GM12878 (cell line): Measurements from ENCODE around the gene AFF1.

Source experiments
- CBX5 ChIP-seq: sonication (generic); IDR thresholded peaks from 2 replicates; pipeline ENCODE4 v1.6.1; 2016; ENCODE audit warnings: low read depth, moderate library complexity, mild to moderate bottlenecking, inconsistent platforms
- CEBPB ChIP-seq, 2 experiments: fragments of 150-350 bp in 1 of 2; IDR thresholded peaks; 2 replicates each; pipeline ENCODE4 v1.6.1; 2012 to 2014; ENCODE audit warnings: low read depth in 2 of 2, low read length in 2 of 2, borderline replicate concordance in 1 of 2, inconsistent platforms in 1 of 2
- CHD2 ChIP-seq: IDR thresholded peaks from 2 replicates; pipeline ENCODE4 v1.6.1; 2011; ENCODE audit warnings: low read depth, low read length, improper control_type of control experiment, borderline replicate concordance
- ESRRA ChIP-seq: IDR thresholded peaks from 2 replicates; pipeline ENCODE4 v1.6.1; 2012; ENCODE audit warnings: mild to moderate bottlenecking, low read length, improper control_type of control experiment
- EZH2 ChIP-seq: IDR thresholded peaks from 2 replicates; pipeline ENCODE4 v1.6.1; 2012; ENCODE audit warnings: low read depth, mild to moderate bottlenecking, control low read depth, inconsistent platforms, low read length, borderline replicate concordance; ENCODE audit not compliant: control insufficient read depth
- GABPA ChIP-seq: IDR thresholded peaks from 2 replicates; pipeline ENCODE4 v1.6.1; 2014; ENCODE audit warnings: antibody characterized with exemption, low read depth, mild to moderate bottlenecking, inconsistent platforms
- NFYB ChIP-seq: IDR thresholded peaks from 2 replicates; pipeline ENCODE4 v1.6.1; 2011; ENCODE audit warnings: low read depth, mild to moderate bottlenecking, low read length, improper control_type of control experiment, moderate library complexity; ENCODE audit not compliant: insufficient read depth
- PAX8 ChIP-seq: fragments of 450-650 bp; IDR thresholded peaks from 2 replicates; pipeline ENCODE4 v1.6.1; 2017; ENCODE audit warnings: mild to moderate bottlenecking, moderate library complexity
- POLR2A ChIP-seq: IDR thresholded peaks from 2 replicates; pipeline ENCODE4 v1.6.1; 2011; ENCODE audit warnings: low read depth, mild to moderate bottlenecking, low read length
- ZNF274 ChIP-seq: IDR thresholded peaks from one replicate; pipeline ENCODE4 v1.8.0; 2011; ENCODE audit not compliant: insufficient read length, insufficient read depth
- TF ChIP-seq, protein P1 (sequence below), 3 experiments: IDR thresholded peaks in 2 of 3; conservative IDR thresholded peaks in 1 of 3; 2 replicates each; pipeline ENCODE4 v1.5.1; 2011; ENCODE audit warnings: low read depth in 3 of 3, low read length in 3 of 3, mild to moderate bottlenecking in 3 of 3, control low read depth in 2 of 3, moderate library complexity in 2 of 3, inconsistent platforms in 1 of 3, mixed read lengths in 1 of 3; ENCODE audit not compliant: control insufficient read depth in 2 of 3, insufficient read depth in 1 of 3; ENCODE audit errors: extremely low read depth in 1 of 3
- TF ChIP-seq, protein P2 (sequence below): IDR thresholded peaks from 2 replicates; pipeline ENCODE4 v1.6.1; 2012; ENCODE audit warnings: mild to moderate bottlenecking, low read depth, low read length
- TF ChIP-seq, protein P3 (sequence below): IDR thresholded peaks from 2 replicates; pipeline ENCODE4 v1.6.1; 2012; ENCODE audit warnings: low read depth, low read length, improper control_type of control experiment
- TF ChIP-seq, protein P4 (sequence below): fragments of 450-650 bp; IDR thresholded peaks from 2 replicates; pipeline ENCODE4 v1.6.1; 2018; ENCODE audit warnings: borderline replicate concordance, mild to moderate bottlenecking; ENCODE audit not compliant: partially characterized antibody

DNA sequence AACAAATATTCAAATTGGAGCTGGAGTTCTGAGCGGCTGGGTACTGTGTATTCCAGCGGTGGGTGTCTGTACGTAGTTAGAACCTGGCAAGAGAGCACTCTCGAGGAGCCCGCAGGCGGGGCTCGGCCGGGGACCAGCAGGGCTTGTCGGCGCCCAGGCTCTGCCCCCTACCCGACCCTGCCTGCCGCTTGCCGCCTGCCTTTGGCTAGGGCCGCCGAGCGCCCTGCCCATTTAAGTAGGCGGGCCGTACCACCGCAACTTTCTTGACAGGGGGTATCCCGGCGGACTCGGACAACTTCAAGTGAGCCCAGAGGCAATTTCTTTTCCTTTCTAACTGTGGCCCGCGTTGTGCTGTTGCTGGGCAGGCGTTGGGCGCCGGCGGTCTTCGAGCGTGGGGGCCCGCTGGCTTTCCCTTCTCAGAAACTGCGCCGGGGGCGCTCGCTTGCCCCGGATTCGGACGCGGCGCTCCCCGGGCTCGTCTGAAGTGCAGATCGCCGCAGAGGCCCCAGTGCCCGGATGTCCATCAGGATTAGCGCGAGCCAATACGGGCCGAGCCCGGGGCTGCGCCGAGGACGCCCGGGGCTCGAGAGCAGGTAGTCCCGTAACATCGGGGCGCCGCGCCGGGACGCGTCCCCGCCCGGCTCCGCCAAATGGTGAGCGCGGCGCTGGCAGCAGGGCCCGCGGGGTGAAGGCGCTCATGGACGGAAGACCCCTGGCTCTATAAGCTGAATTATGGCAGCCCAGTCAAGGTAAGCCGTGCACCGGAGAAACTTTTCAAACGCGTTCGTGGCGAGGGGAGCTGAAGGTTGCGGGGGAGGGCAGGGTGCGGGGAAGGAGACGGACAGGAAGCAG, 72.1 kb downstream of the AFF1 start:
- TF ChIP-seq, protein P1, sequence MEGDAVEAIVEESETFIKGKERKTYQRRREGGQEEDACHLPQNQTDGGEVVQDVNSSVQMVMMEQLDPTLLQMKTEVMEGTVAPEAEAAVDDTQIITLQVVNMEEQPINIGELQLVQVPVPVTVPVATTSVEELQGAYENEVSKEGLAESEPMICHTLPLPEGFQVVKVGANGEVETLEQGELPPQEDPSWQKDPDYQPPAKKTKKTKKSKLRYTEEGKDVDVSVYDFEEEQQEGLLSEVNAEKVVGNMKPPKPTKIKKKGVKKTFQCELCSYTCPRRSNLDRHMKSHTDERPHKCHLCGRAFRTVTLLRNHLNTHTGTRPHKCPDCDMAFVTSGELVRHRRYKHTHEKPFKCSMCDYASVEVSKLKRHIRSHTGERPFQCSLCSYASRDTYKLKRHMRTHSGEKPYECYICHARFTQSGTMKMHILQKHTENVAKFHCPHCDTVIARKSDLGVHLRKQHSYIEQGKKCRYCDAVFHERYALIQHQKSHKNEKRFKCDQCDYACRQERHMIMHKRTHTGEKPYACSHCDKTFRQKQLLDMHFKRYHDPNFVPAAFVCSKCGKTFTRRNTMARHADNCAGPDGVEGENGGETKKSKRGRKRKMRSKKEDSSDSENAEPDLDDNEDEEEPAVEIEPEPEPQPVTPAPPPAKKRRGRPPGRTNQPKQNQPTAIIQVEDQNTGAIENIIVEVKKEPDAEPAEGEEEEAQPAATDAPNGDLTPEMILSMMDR (IDR thresholded peaks at IDR 0.05 in 2 of 3, conservative IDR thresholded peaks at IDR 0.05 in 1 of 3; ENCODE audit: control insufficient read depth in 2 of 3, extremely low read depth in 1 of 3, insufficient read depth in 1 of 3, low read depth in 3 of 3, low read length in 3 of 3), result peak in 2 of 3 experiments; percentile 33 to 34; a peak in 3 of 6 replicates
- TF ChIP-seq ESRRA, result no peak; the same call in 1 of the 2 replicates
- no peak for TF ChIP-seq ZNF274
- TF ChIP-seq EZH2, result no peak
- TF ChIP-seq POLR2A, result peak; percentile 97
- 0 out of 2 replicates have a peak, but pooled peaks have one; percentile 26 for TF ChIP-seq NFYB
- no peak; the same call in 1 of the 2 replicates for TF ChIP-seq CBX5
- TF ChIP-seq CEBPB (IDR thresholded peaks at IDR 0.05; ENCODE audit: borderline replicate concordance in 1 of 2, low read depth in 2 of 2, low read length in 2 of 2), result no peak
- TF ChIP-seq, protein P2, sequence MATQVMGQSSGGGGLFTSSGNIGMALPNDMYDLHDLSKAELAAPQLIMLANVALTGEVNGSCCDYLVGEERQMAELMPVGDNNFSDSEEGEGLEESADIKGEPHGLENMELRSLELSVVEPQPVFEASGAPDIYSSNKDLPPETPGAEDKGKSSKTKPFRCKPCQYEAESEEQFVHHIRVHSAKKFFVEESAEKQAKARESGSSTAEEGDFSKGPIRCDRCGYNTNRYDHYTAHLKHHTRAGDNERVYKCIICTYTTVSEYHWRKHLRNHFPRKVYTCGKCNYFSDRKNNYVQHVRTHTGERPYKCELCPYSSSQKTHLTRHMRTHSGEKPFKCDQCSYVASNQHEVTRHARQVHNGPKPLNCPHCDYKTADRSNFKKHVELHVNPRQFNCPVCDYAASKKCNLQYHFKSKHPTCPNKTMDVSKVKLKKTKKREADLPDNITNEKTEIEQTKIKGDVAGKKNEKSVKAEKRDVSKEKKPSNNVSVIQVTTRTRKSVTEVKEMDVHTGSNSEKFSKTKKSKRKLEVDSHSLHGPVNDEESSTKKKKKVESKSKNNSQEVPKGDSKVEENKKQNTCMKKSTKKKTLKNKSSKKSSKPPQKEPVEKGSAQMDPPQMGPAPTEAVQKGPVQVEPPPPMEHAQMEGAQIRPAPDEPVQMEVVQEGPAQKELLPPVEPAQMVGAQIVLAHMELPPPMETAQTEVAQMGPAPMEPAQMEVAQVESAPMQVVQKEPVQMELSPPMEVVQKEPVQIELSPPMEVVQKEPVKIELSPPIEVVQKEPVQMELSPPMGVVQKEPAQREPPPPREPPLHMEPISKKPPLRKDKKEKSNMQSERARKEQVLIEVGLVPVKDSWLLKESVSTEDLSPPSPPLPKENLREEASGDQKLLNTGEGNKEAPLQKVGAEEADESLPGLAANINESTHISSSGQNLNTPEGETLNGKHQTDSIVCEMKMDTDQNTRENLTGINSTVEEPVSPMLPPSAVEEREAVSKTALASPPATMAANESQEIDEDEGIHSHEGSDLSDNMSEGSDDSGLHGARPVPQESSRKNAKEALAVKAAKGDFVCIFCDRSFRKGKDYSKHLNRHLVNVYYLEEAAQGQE, result 0 out of 2 replicates have a peak, but pooled peaks have one; percentile 20
- TF ChIP-seq, protein P3, sequence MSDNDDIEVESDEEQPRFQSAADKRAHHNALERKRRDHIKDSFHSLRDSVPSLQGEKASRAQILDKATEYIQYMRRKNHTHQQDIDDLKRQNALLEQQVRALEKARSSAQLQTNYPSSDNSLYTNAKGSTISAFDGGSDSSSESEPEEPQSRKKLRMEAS, result peak; percentile 42
- TF ChIP-seq CHD2, result peak; percentile 17; the same call in 1 of the 2 replicates
- no peak for TF ChIP-seq GABPA
- TF ChIP-seq, protein P4, sequence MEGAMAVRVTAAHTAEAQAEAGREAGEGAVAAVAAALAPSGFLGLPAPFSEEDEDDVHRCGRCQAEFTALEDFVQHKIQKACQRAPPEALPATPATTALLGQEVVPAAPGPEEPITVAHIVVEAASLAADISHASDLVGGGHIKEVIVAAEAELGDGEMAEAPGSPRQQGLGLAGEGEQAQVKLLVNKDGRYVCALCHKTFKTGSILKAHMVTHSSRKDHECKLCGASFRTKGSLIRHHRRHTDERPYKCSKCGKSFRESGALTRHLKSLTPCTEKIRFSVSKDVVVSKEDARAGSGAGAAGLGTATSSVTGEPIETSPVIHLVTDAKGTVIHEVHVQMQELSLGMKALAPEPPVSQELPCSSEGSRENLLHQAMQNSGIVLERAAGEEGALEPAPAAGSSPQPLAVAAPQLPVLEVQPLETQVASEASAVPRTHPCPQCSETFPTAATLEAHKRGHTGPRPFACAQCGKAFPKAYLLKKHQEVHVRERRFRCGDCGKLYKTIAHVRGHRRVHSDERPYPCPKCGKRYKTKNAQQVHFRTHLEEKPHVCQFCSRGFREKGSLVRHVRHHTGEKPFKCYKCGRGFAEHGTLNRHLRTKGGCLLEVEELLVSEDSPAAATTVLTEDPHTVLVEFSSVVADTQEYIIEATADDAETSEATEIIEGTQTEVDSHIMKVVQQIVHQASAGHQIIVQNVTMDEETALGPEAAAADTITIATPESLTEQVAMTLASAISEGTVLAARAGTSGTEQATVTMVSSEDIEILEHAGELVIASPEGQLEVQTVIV, result peak; percentile 79
- TF ChIP-seq PAX8, result no peak
